K562 (cell line): ENCODE data around the gene ATRIP. TPM values are rescaled to one million over a fixed set of nuclear protein-coding genes. Genes with fewer than 3 reads are reported as not detected.

Experiments
- ATAC-seq: fragments of 200-7000 bp; cut with Tn5 transposase; 3 replicates; pipeline ENCODE4 v1.9.1; 2020; ENCODE audit warnings: moderate library complexity
- BruUV-seq: library from RNA; stranded (reverse); fragments of 400-500 nt; replicated peaks from 2 replicates; lab custom pipeline; 2021; lab: Mats Ljungman, UMichigan
- CTCF ChIA-PET: fragments of 300-600 bp; formaldehyde crosslinking; extraction: SDS; loops from one replicate; lab custom pipeline; 2021; ENCODE audit warnings: low intra/inter-chr PET ratio; lab: Yijun Ruan, JAX
- POLR2A ChIA-PET: fragments of 300-600, 350-650 bp; sonication (Branson Sonifier 250); formaldehyde crosslinking; extraction: SDS; loops from one replicate; lab custom pipeline; 2021; ENCODE audit warnings: antibody characterized with exemption, inconsistent platforms; lab: Yijun Ruan, JAX
- DNase-seq, 4 experiments: peaks; one replicate each; pipeline versions ENCODE4 v3.0.0 to v3.0.0-alpha.2; 2011 to 2018; ENCODE audit warnings: low spot score in 3 of 4, mixed read lengths in 3 of 4; ENCODE audit errors: extremely low read depth in 1 of 4
- FAIRE-seq: peaks from 2 replicates; lab custom pipeline; 2011; peaks lifted over from hg19 to GRCh38; lab: Jason Lieb, UNC
- H2AFZ ChIP-seq: 2 replicates; pipeline ENCODE4 v1.6.0; 2011; ENCODE audit warnings: low read depth, low read length, control low read depth, inconsistent platforms
- H3K27ac ChIP-seq: fragments of 200-600 bp; 3 replicates; pipeline ENCODE4 v1.8.0; 2011; ENCODE audit warnings: low read depth, mild to moderate bottlenecking, control low read depth, inconsistent platforms, low read length, moderate library complexity, mixed read lengths; ENCODE audit errors: extremely low read depth
- H3K27me3 ChIP-seq, 2 experiments: fragments of 300-600 bp in 1 of 2; 2 replicates in 1 of 2; 3 replicates in 1 of 2; pipeline versions ENCODE4 v1.6.0 to v1.8.0; 2011; ENCODE audit warnings: inconsistent platforms in 2 of 2, low read length in 2 of 2, mild to moderate bottlenecking in 1 of 2, mixed read lengths in 1 of 2, moderate library complexity in 1 of 2; ENCODE audit not compliant: control insufficient read depth in 2 of 2, insufficient read depth in 2 of 2
- H3K36me3 ChIP-seq: fragments of 300-600 bp; 3 replicates; pipeline ENCODE4 v1.8.0; 2011; ENCODE audit warnings: mild to moderate bottlenecking, low read length, inconsistent platforms; ENCODE audit not compliant: control insufficient read depth, insufficient read depth
- H3K4me1 ChIP-seq, 2 experiments: fragments of 200-600 bp in 1 of 2; replicated peaks in 1 of 2; 2 replicates in 1 of 2; 3 replicates in 1 of 2; pipeline versions ENCODE4 v1.5.1 to v1.8.0; 2011; ENCODE audit warnings: inconsistent platforms in 2 of 2, low read length in 2 of 2, mild to moderate bottlenecking in 1 of 2, mixed read lengths in 1 of 2, moderate library complexity in 1 of 2; ENCODE audit not compliant: control insufficient read depth in 2 of 2, insufficient read depth in 2 of 2
- H3K4me2 ChIP-seq: 2 replicates; pipeline ENCODE4 v1.6.1; 2011; ENCODE audit warnings: low read length, control low read depth, inconsistent platforms, mixed read lengths; ENCODE audit not compliant: insufficient read depth
- H3K4me3 ChIP-seq: fragments of 200-600 bp; sonication (generic), shearing (Covaris generic); 2 replicates; pipeline ENCODE4 v1.5.1; 2016; ENCODE audit warnings: control low read depth, inconsistent platforms
- H3K79me2 ChIP-seq: fragments of 200-600 bp; 3 replicates; pipeline ENCODE4 v1.8.0; 2011; ENCODE audit warnings: low read length, inconsistent platforms; ENCODE audit not compliant: control insufficient read depth, insufficient read depth
- H3K9ac ChIP-seq, 2 experiments: 2 replicates each; pipeline versions ENCODE4 v1.6.0 to v1.6.1; 2011; ENCODE audit warnings: low read depth in 2 of 2, low read length in 2 of 2, control low read depth in 1 of 2, inconsistent platforms in 1 of 2, mild to moderate bottlenecking in 1 of 2, mixed read lengths in 1 of 2; ENCODE audit not compliant: insufficient read depth in 1 of 2
- H3K9me1 ChIP-seq: one replicate; pipeline ENCODE4 v1.6.0; 2011; ENCODE audit warnings: inconsistent platforms, mild to moderate bottlenecking, low read length, moderate library complexity; ENCODE audit not compliant: control insufficient read depth, insufficient read depth
- H3K9me3 ChIP-seq: replicated peaks from 2 replicates; pipeline ENCODE4 v1.5.1; 2011; ENCODE audit warnings: low read depth, low read length, inconsistent platforms; ENCODE audit not compliant: control insufficient read depth, insufficient read depth
- H4K20me1 ChIP-seq: replicated peaks from 2 replicates; pipeline ENCODE4 v1.6.1; 2011; ENCODE audit warnings: low read length, inconsistent platforms, mixed read lengths; ENCODE audit not compliant: control insufficient read depth, insufficient read depth
- FIP1L1 ChIP-seq: fragments of 200-400 bp; formaldehyde crosslinking; IDR thresholded peaks from 2 replicates; pipeline ENCODE4 v1.6.1; 2018; ENCODE audit warnings: mild to moderate bottlenecking, low read depth, low read length; ENCODE audit not compliant: poor library complexity, severe bottlenecking
- GABPA ChIP-seq: fragments of 200-800 bp; sonication (Bioruptor generic); conservative IDR thresholded peaks from 2 replicates; pipeline ENCODE4 v1.6.1; 2016; ENCODE audit warnings: low read depth, missing genetic modification characterization, missing compliant biosample characterization
- HMGN3 ChIP-seq: IDR thresholded peaks from 2 replicates; pipeline ENCODE4 v1.6.1; 2011; ENCODE audit warnings: borderline replicate concordance, low read depth, mild to moderate bottlenecking, mixed read lengths, low read length; ENCODE audit not compliant: insufficient read length; ENCODE audit errors: extremely low read depth
- OTX1 ChIP-seq: fragments of 450-650 bp; formaldehyde crosslinking; IDR thresholded peaks from 2 replicates; pipeline ENCODE4 v1.4.0; 2022; ENCODE audit warnings: mild to moderate bottlenecking
- RBFOX2 ChIP-seq: fragments of 200-400 bp; formaldehyde crosslinking; IDR thresholded peaks from 2 replicates; pipeline ENCODE4 v1.6.1; 2017; ENCODE audit warnings: low read depth, mild to moderate bottlenecking, low read length, moderate library complexity
- RBM25 ChIP-seq: fragments of 200-400 bp; formaldehyde crosslinking; IDR thresholded peaks from 2 replicates; pipeline ENCODE4 v1.6.1; 2018; ENCODE audit warnings: low read length, low read depth, moderate library complexity; ENCODE audit not compliant: severe bottlenecking
- RFX1 ChIP-seq: fragments of 450-650 bp; IDR thresholded peaks from 2 replicates; pipeline ENCODE4 v1.6.1; 2016; ENCODE audit warnings: mild to moderate bottlenecking, moderate library complexity
- SAP30 ChIP-seq: fragments of 200-600 bp; sonication (generic); IDR thresholded peaks from 2 replicates; pipeline ENCODE4 v1.6.1; 2012; ENCODE audit warnings: borderline replicate concordance, low read depth, mild to moderate bottlenecking, moderate library complexity, low read length, control low read depth, inconsistent platforms; ENCODE audit not compliant: insufficient read depth, poor library complexity, severe bottlenecking
- SMAD4 ChIP-seq: fragments of 250-450 bp; sonication (Bioruptor Pico); conservative IDR thresholded peaks from 2 replicates; pipeline ENCODE4 v1.8.0; 2021; ENCODE audit warnings: inconsistent platforms, mild to moderate bottlenecking, moderate library complexity
- ZBTB40 ChIP-seq, 2 experiments: fragments of 450-650 bp in 1 of 2; sonication (generic) in 1 of 2; formaldehyde crosslinking in 1 of 2; IDR thresholded peaks; 2 replicates each; pipeline versions ENCODE4 v1.7.1 to v1.9.0; 2016 to 2022; ENCODE audit warnings: inconsistent platforms in 1 of 2, mild to moderate bottlenecking in 1 of 2, missing genetic modification reagents in 1 of 2
- WGBS: fragments of 100-300 bp; shearing (Covaris generic); methylation state at CpG from one replicate; pipeline ENCODE4 v1.1.6; 2016; ENCODE audit warnings: low coverage, mixed read lengths; ENCODE audit not compliant: insufficient coverage; ENCODE audit errors: missing lambda C conversion rate; 5-methylcytosine and 5-hydroxymethylcytosine counted together
- in situ Hi-C: fragments of 300-500 bp; cut with MboI; formaldehyde crosslinking; loops from 4 replicates; pipeline ENCODE4 v1.15.0; 2018; ENCODE audit warnings: inconsistent platforms, mixed read lengths
- intact Hi-C: fragments of 100-400 bp; cut with micrococcal nuclease; formaldehyde crosslinking; loops from 2 replicates; pipeline ENCODE4 v1.14.2; 2022
- polyA plus RNA-seq, 8 experiments: library from polyadenylated mRNA; depleted of rRNA in 4 of 8; stranded (reverse) in 5 of 8; unstranded in 3 of 8; fragments of >200 nt; fragmentation: Nextera tagmentation in 2 of 8; fragmentation: Illumina TruSeq in 1 of 8; extraction: Ambion mirVana in 2 of 8; extraction: Trizol in 1 of 8; gene quantifications; 2 replicates each; pipeline versions ENCODE4 v1.2.1 to v1.2.3, GENCODE V29; 2011 to 2014; ENCODE audit warnings: inconsistent platforms in 1 of 8, missing spikeins in 1 of 8
- total RNA-seq, 7 experiments: library from RNA; depleted of rRNA in 6 of 7; stranded (reverse); fragments of >200 nt in 6 of 7; fragmentation: Illumina TruSeq in 2 of 7; extraction: Trizol in 2 of 7; gene quantifications; 2 replicates each; pipeline versions ENCODE4 v1.2.1 to v1.2.3, GENCODE V29; 2011 to 2021; ENCODE audit warnings: low replicate concordance in 1 of 7

The ATRIP gene
- total and polyA plus RNA-seq, 9 of the 15 experiments (the other 6 are each of a cell fraction or from before 2014, with no cell fraction given): 1.7 to 15.7 (median 10.5) TPM

- in situ Hi-C loops (no loop called here), intact Hi-C loops (no loop called here)
- no peaks in the 10 kb centered on the region for H3K9me3 ChIP-seq
- H2AFZ ChIP-seq: peak overlapping the region; percentile 78
- peaks cover 29% of the 10 kb centered on the region; the same call in 2 of the 3 replicates for H3K36me3 ChIP-seq
- ATAC-seq (peak; percentile 75), DNase-seq (peak; percentile 65 to 90 (median 86)), FAIRE-seq (no peak)
- H3K79me2 ChIP-seq: no peaks in the 10 kb centered on the region; the same call in 2 of the 3 replicates
- peak overlapping the region; percentile 57 for H3K4me3 ChIP-seq
- H3K4me1 ChIP-seq: peaks cover 5 to 36% of the 10 kb centered on the region in 2 experiments; a peak in 4 of 5 replicates
- no peaks in the 10 kb centered on the region for H3K27me3 ChIP-seq
- H3K9me1 ChIP-seq: no peaks in the 10 kb centered on the region
- ChIA-PET CTCF (interaction anchor here (0.6 kb wide), 1 partner anchor 129 kb away, joined by 3 read pairs; no protein-coding TSS in a partner anchor), POLR2A (interaction anchor here (1.0 kb wide), 1 partner anchor 13 kb away, joined by 3 read pairs; no protein-coding TSS in a partner anchor)
- BruUV-seq: no TSS peak
- peak overlapping the region; percentile 59 to 85; a peak in 3 of 4 replicates for H3K9ac ChIP-seq
- peak overlapping the region; percentile 68 for H3K27ac ChIP-seq
- H3K4me2 ChIP-seq: peak overlapping the region; percentile 66
- WGBS: 0% methylated on average over 3 of the region's 86 CpGs
- H4K20me1 ChIP-seq: no peaks in the 10 kb centered on the region
- TF ChIP-seq RBFOX2: peak; percentile 65
- peak; percentile 42 for TF ChIP-seq FIP1L1
- TF ChIP-seq ZBTB40 (IDR thresholded peaks at IDR 0.05): 0 out of 2 replicates have a peak, but pooled peaks have one; percentile 45
- no peak for TF ChIP-seq ZBTB40 (CRISPR knock-in tag; IDR thresholded peaks at IDR 0.05)
- TF ChIP-seq GABPA (tag): peak; percentile 87
- peak; percentile 54; the same call in 1 of the 2 replicates for TF ChIP-seq SMAD4
- TF ChIP-seq HMGN3: peak; percentile 17
- TF ChIP-seq RFX1: peak; percentile 89
- TF ChIP-seq OTX1 (CRISPR knock-in tag): no peak
- TF ChIP-seq RBM25: no peak
- peak; percentile 64 for TF ChIP-seq SAP30
Measured at GRCh38 chr3:48429317-48429959, 17.1 kb upstream of the ATRIP start.
